HL-60 (cell line): ENCODE measurements around the gene PIP4K2A.

Source experiments
- GABPA ChIP-seq: IDR thresholded peaks from 2 replicates; pipeline ENCODE4 v1.6.1; 2012; ENCODE audit warnings: low read depth
- POLR2AphosphoS5 ChIP-seq: IDR thresholded peaks from 2 replicates; pipeline ENCODE4 v1.6.1; 2012; ENCODE audit warnings: low read depth
- TF ChIP-seq, protein P1 (sequence below): IDR thresholded peaks from one replicate; pipeline ENCODE4 v1.5.1; 2011; ENCODE audit warnings: low read length, control low read depth, inconsistent platforms; ENCODE audit not compliant: insufficient read depth

- TF ChIP-seq, protein P1, sequence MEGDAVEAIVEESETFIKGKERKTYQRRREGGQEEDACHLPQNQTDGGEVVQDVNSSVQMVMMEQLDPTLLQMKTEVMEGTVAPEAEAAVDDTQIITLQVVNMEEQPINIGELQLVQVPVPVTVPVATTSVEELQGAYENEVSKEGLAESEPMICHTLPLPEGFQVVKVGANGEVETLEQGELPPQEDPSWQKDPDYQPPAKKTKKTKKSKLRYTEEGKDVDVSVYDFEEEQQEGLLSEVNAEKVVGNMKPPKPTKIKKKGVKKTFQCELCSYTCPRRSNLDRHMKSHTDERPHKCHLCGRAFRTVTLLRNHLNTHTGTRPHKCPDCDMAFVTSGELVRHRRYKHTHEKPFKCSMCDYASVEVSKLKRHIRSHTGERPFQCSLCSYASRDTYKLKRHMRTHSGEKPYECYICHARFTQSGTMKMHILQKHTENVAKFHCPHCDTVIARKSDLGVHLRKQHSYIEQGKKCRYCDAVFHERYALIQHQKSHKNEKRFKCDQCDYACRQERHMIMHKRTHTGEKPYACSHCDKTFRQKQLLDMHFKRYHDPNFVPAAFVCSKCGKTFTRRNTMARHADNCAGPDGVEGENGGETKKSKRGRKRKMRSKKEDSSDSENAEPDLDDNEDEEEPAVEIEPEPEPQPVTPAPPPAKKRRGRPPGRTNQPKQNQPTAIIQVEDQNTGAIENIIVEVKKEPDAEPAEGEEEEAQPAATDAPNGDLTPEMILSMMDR: no peak
- TF ChIP-seq GABPA (no peak), POLR2AphosphoS5 (no peak)
Measured at GRCh38 chr10:22620140-22620857, 94.1 kb downstream of the PIP4K2A start.
